ENCODE results near the gene JAZF1. TPM values are rescaled to one million over a fixed set of nuclear protein-coding genes. Genes with fewer than 3 reads are reported as not detected.

The JAZF1 gene
- total RNA-seq, 1 experiment from 2014 or later, result 1.5 TPM

GRCh38 chr7:28075674-28076358 lies 104.8 kb downstream of the JAZF1 start:
- no peak for DNase-seq (ENCODE audit: low spot score)
- Histone ChIP-seq H3K4me3 (ENCODE audit: low read depth, low read length, poor library complexity, severe bottlenecking) (no peak overlapping the region), H3K27me3 (replicated peaks; ENCODE audit: insufficient read depth, low read depth, low read length, poor library complexity) (peaks cover 57% of the 10 kb centered on the region), H3K4me1 (ENCODE audit: insufficient read depth, low read length, poor library complexity, severe bottlenecking) (no peaks in the 10 kb centered on the region), H3K9me3 (ENCODE audit: low read depth, low read length, poor library complexity, severe bottlenecking) (no peaks in the 10 kb centered on the region), H3K36me3 (ENCODE audit: insufficient read depth, low read length, poor library complexity, severe bottlenecking) (no peaks in the 10 kb centered on the region), H3K27ac (ENCODE audit: low read depth, low read length, poor library complexity, severe bottlenecking) (no peak overlapping the region)
- no peak for TF ChIP-seq CTCF (conservative IDR thresholded peaks at IDR 0.05; ENCODE audit: low read depth, low read length)
- TF ChIP-seq EZH2 (IDR thresholded peaks at IDR 0.05; ENCODE audit: borderline replicate concordance, low read depth, low read length, poor library complexity, severe bottlenecking), result no peak
- ChIA-PET POLR2A (ENCODE audit: low non-redundant PET) (no interaction called here), CTCF (interaction anchor here (1.2 kb wide), 1 partner anchor 14 kb away, joined by 5 read pairs; no protein-coding TSS in a partner anchor)
- intact Hi-C loops (cut with micrococcal nuclease; ENCODE audit: unreplicated experiment), result no loop called here
- BruUV-seq (replicated peaks), result no TSS peak

- CTCF ChIA-PET, result no interaction called here
- intact Hi-C loops (cut with micrococcal nuclease; ENCODE audit: unreplicated experiment), result no loop called here
- Histone ChIP-seq H3K9me3 (ENCODE audit: low read depth, low read length, poor library complexity, severe bottlenecking) (no peaks in the 10 kb centered on the region), H3K36me3 (ENCODE audit: insufficient read depth, low read length, poor library complexity, severe bottlenecking) (no peaks in the 10 kb centered on the region), H3K27ac (ENCODE audit: low read depth, low read length, poor library complexity, severe bottlenecking) (no peak overlapping the region), H3K4me1 (ENCODE audit: insufficient read depth, low read length, poor library complexity, severe bottlenecking) (no peaks in the 10 kb centered on the region), H3K4me3 (ENCODE audit: low read depth, low read length, poor library complexity, severe bottlenecking) (no peak overlapping the region), H3K27me3 (replicated peaks; ENCODE audit: insufficient read depth, low read depth, low read length, poor library complexity) (peaks cover 70% of the 10 kb centered on the region)
- DNase-seq (ENCODE audit: low spot score), result no peak
- no peak for TF ChIP-seq EZH2 (IDR thresholded peaks at IDR 0.05; ENCODE audit: borderline replicate concordance, low read depth, low read length, poor library complexity, severe bottlenecking)
- TF ChIP-seq CTCF (conservative IDR thresholded peaks at IDR 0.05; ENCODE audit: low read depth, low read length), result no peak
- POLR2A ChIA-PET (ENCODE audit: low non-redundant PET), result no interaction called here
- BruUV-seq (replicated peaks), result no TSS peak
These were observed 107.6 kb downstream of the JAZF1 start for GRCh38 chr7:28072876-28073514.

GRCh38 chr7:28071570-28071969 lies 109.0 kb downstream of the JAZF1 start:
- intact Hi-C loops (cut with micrococcal nuclease; ENCODE audit: unreplicated experiment), result no loop called here
- Histone ChIP-seq H3K4me1 (ENCODE audit: insufficient read depth, low read length, poor library complexity, severe bottlenecking) (no peaks in the 10 kb centered on the region), H3K4me3 (ENCODE audit: low read depth, low read length, poor library complexity, severe bottlenecking) (no peak overlapping the region), H3K27me3 (replicated peaks; ENCODE audit: insufficient read depth, low read depth, low read length, poor library complexity) (peaks cover 72% of the 10 kb centered on the region), H3K9me3 (ENCODE audit: low read depth, low read length, poor library complexity, severe bottlenecking) (no peaks in the 10 kb centered on the region), H3K27ac (ENCODE audit: low read depth, low read length, poor library complexity, severe bottlenecking) (no peak overlapping the region), H3K36me3 (ENCODE audit: insufficient read depth, low read length, poor library complexity, severe bottlenecking) (no peaks in the 10 kb centered on the region)
- no TSS peak for BruUV-seq (replicated peaks)
- no peak for DNase-seq (ENCODE audit: low spot score)
- TF ChIP-seq CTCF (conservative IDR thresholded peaks at IDR 0.05; ENCODE audit: low read depth, low read length) (no peak), EZH2 (IDR thresholded peaks at IDR 0.05; ENCODE audit: borderline replicate concordance, low read depth, low read length, poor library complexity, severe bottlenecking) (no peak)
- ChIA-PET POLR2A (ENCODE audit: low non-redundant PET) (no interaction called here), CTCF (interaction anchor here (2.1 kb wide), 1 partner anchor 10 kb away, joined by 6 read pairs; no protein-coding TSS in a partner anchor)
